Measurements from ENCODE around the gene KIF17. TPM values are rescaled to one million over a fixed set of nuclear protein-coding genes. Genes with fewer than 3 reads are reported as not detected.

The KIF17 gene
- total and polyA plus RNA-seq, 2 of the 8 experiments (the other 6 are each of a cell fraction or from before 2014, with no cell fraction given) = 6.9 to 10.4 TPM

DNA sequence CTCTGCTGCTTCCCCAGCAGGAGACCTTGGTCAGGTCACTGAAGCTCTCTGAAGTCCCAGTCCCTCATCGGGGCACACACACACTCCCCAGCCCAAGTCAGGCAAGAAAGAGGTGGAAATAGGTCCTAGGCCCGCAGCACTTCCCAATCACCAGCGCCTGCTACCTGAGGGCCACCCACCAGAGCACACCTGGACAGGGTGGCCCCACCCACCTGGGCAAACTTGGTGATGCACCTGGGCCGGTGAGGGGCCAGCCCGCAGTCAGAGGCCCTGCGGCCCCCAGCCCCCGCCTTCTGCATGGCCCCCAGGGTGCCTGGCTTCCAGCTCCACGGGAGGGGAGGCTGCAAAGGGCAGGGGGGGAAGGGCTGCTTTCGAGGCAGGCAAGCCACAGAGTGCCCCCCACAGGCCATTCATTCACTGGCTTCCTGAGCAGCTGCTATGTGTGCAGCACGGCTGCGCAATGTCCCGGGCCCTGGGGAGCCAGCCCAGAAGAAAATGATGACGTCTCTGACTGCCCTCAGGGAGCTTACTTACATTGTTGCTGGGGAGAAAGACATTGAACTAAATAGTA lies 10.0 kb upstream of the KIF17 start:
- peak overlapping the region; percentile 90; the same call in 1 of the 2 replicates for H2BK12ac ChIP-seq (ENCODE audit: low read depth, low read length)
- peak overlapping the region; percentile 56; the same call in 1 of the 2 replicates for H2AK5ac ChIP-seq (ENCODE audit: low read depth, low read length)
- H3K9ac ChIP-seq (replicated peaks in 1 of 4; ENCODE audit: extremely low read depth in 1 of 4, low read depth in 3 of 4, low read length in 3 of 4) = no peak overlapping the region
- no peaks in the 10 kb centered on the region for H3K9me3 ChIP-seq (ENCODE audit: insufficient read depth in 2 of 2, low read depth in 1 of 2, low read length in 1 of 2)
- peak overlapping the region; percentile 13 for H2BK120ac ChIP-seq (replicated peaks; ENCODE audit: low read depth, low read length)
- H3K36me3 ChIP-seq (ENCODE audit: control insufficient read depth in 2 of 4, insufficient read depth in 4 of 4, low read length in 3 of 4) = no peaks in the 10 kb centered on the region
- H3K23ac ChIP-seq (ENCODE audit: insufficient read length) = no peak overlapping the region
- peak overlapping the region; percentile 95 for H3K18ac ChIP-seq (ENCODE audit: extremely low read depth, low read length)
- H4K91ac ChIP-seq (replicated peaks; ENCODE audit: insufficient read length, low read length) = peak overlapping the region; percentile 98
- H2BK15ac ChIP-seq (ENCODE audit: low read length) = peak overlapping the region; percentile 95; the same call in 1 of the 2 replicates
- peak in 1 of 2 experiments; percentile 81 for DNase-seq (ENCODE audit: low read depth in 1 of 2, low spot score in 2 of 2)
- ChIA-PET CTCF (ENCODE audit: partially characterized antibody) (interaction anchor here (0.7 to 8.9 kb wide), 9 partner anchors 10 to 179 kb away, joined by 3 to 82 read pairs (median 4); partner anchors contain the start of gene KIF17), POLR2A (ENCODE audit: partially characterized antibody) (interaction anchor here (0.7 to 7.8 kb wide), 6 partner anchors 12 to 68 kb away, joined by 3 to 68 read pairs (median 4); partner anchors contain the start of gene KIF17)
- no peak overlapping the region for H3K27ac ChIP-seq (ENCODE audit: low read depth, low read length)
- H3K4me1 ChIP-seq (replicated peaks in 1 of 4; ENCODE audit: control insufficient read depth in 3 of 4, insufficient read depth in 4 of 4, low read length in 3 of 4) = peaks cover 0 to 43% (median 32%) of the 10 kb centered on the region in 4 experiments; a peak in 6 of 7 replicates
- no peak overlapping the region for H2AFZ ChIP-seq (ENCODE audit: low read length)
- H3K4ac ChIP-seq (replicated peaks; ENCODE audit: insufficient read length, low read depth, low read length) = peak overlapping the region; percentile 75
- H3K4me2 ChIP-seq (ENCODE audit: insufficient read depth in 1 of 2, low read depth in 2 of 2, low read length in 2 of 2) = peak overlapping the region; percentile 51 to 63
- no peaks in the 10 kb centered on the region for H3K79me1 ChIP-seq (ENCODE audit: low read depth, low read length)
- H3K4me3 ChIP-seq (ENCODE audit: extremely low read depth in 1 of 4, insufficient read depth in 2 of 4, low read depth in 3 of 4, low read length in 4 of 4) = peak overlapping the region in 1 of 4 experiments; percentile 34; a peak in 1 of 8 replicates
- no peak overlapping the region for H3K14ac ChIP-seq (ENCODE audit: insufficient read length)
- no peak overlapping the region for H3K56ac ChIP-seq (replicated peaks; ENCODE audit: insufficient read length, low read depth, low read length)
- peak overlapping the region; percentile 69 for H4K5ac ChIP-seq (ENCODE audit: insufficient read length, low read depth, low read length)
- peak overlapping the region; percentile 78; the same call in 1 of the 2 replicates for H2BK5ac ChIP-seq (ENCODE audit: low read depth, low read length)
- peak overlapping the region; percentile 78; the same call in 1 of the 2 replicates for H4K8ac ChIP-seq (ENCODE audit: extremely low read depth, insufficient read depth, low read length)
- FAIRE-seq = no peak
- H3K79me2 ChIP-seq (ENCODE audit: control insufficient read depth in 1 of 2, insufficient read depth in 2 of 2, low read length in 2 of 2) = no peaks in the 10 kb centered on the region; a peak in 1 of 4 replicates
- H4K20me1 ChIP-seq (replicated peaks in 1 of 2; ENCODE audit: control insufficient read depth in 1 of 2, insufficient read depth in 2 of 2, low read length in 2 of 2) = peaks cover 1 to 3% of the 10 kb centered on the region in 2 experiments
- H2BK20ac ChIP-seq (ENCODE audit: low read length) = peak overlapping the region; percentile 72; the same call in 1 of the 2 replicates
- H3K23me2 ChIP-seq (ENCODE audit: low read depth, low read length) = peaks cover 10% of the 10 kb centered on the region; the same call in 1 of the 2 replicates
- 52% methylated on average over 12 of the region's 13 CpGs; no CpG with 5 or more reads in 1 of the 2 experiments for WGBS, 2 experiments (ENCODE audit: extremely low coverage in 1 of 2, insufficient coverage in 1 of 2, insufficient read length in 1 of 2, insufficient replicate concordance in 2 of 2, low coverage in 1 of 2, low lambda C conversion rate in 2 of 2, missing lambda C conversion rate in 1 of 2)
- peaks cover 2 to 19% (median 16%) of the 10 kb centered on the region in 4 experiments for H3K27me3 ChIP-seq (replicated peaks in 1 of 4; ENCODE audit: control insufficient read depth in 3 of 4, extremely low read depth in 1 of 4, insufficient read depth in 3 of 4, low read length in 3 of 4)
- TF ChIP-seq NANOG (IDR thresholded peaks at IDR 0.05; ENCODE audit: insufficient read depth, low read depth, low read length, poor library complexity, severe bottlenecking) = no peak
- peak in 1 of 2 experiments; percentile 53; a peak in 1 of 3 replicates for TF ChIP-seq EP300 (IDR thresholded peaks at IDR 0.05; ENCODE audit: borderline replicate concordance in 1 of 2, low read depth in 2 of 2, low read length in 2 of 2)
- TF ChIP-seq SAP30 (IDR thresholded peaks at IDR 0.05; ENCODE audit: insufficient read depth, insufficient replicate concordance, low read length) = no peak
- TF ChIP-seq CEBPB (IDR thresholded peaks at IDR 0.05; ENCODE audit: low read depth, low read length) = peak; percentile 38; the same call in 1 of the 2 replicates
- TF ChIP-seq RFX5 (IDR thresholded peaks at IDR 0.05; ENCODE audit: borderline replicate concordance, low read depth, low read length) = no peak
- TF ChIP-seq EZH2 (IDR thresholded peaks at IDR 0.05; ENCODE audit: low read depth, low read length, severe bottlenecking) = peak; percentile 15
- 0 out of 2 replicates have a peak, but pooled peaks have one; percentile 26 for TF ChIP-seq EGR1 (IDR thresholded peaks at IDR 0.05; ENCODE audit: borderline replicate concordance, low read depth, low read length)
- peak; percentile 28; the same call in 1 of the 2 replicates for TF ChIP-seq JUND (IDR thresholded peaks at IDR 0.05; ENCODE audit: low read length)
- TF ChIP-seq, protein P1, sequence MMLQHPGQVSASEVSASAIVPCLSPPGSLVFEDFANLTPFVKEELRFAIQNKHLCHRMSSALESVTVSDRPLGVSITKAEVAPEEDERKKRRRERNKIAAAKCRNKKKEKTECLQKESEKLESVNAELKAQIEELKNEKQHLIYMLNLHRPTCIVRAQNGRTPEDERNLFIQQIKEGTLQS (IDR thresholded peaks at IDR 0.05; ENCODE audit: insufficient read depth, low read depth, low read length) = no peak
- peak; percentile 46 for TF ChIP-seq ASH2L (IDR thresholded peaks at IDR 0.05; ENCODE audit: low read length)
